ENCODE results near the gene EXOC3.

DNA sequence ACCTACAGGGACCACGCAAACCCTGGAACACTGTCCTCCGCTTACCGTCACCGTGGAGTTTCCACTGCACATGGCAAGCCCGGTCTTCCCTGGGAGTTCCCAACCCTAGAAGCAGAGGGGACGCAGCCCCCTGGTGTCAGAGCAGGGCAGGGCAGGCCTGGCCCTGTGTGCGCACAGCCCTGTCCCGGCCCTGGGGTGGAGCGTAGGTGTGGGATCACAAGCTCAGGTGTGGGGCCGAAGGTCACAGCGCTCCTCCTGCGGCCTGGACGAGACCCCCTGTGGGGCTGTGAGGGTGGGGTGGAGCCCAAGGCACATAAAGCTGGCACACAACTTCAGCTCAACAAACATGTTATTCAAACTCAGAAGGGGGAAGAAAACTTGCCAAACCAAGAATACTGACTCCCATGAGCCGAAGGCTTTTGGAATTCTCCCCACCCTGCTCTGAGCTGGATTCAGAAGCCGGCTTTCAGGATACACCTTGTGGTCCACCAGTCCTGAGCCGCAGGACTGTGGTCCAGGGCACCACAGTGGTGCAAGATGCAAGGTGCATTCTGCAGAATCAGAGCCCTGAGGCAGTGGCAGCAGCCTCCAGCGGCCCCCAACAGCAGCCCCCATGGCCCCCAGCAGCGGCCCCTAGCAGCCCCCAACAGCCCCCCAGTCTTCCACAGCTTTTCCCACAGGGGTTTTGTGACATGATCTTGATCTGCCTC lies 11.8 kb upstream of the EXOC3 start:
- TF ChIP-seq TAF1 (IDR thresholded peaks at IDR 0.05; ENCODE audit: borderline replicate concordance, insufficient read depth, low read length) (no peak), POLR2AphosphoS5 (IDR thresholded peaks at IDR 0.05; ENCODE audit: low read depth, low read length) (no peak), FOXP2 (optimal IDR thresholded peaks at IDR 0.05; ENCODE audit: borderline replicate concordance, extremely low read depth, extremely low read length, insufficient read depth) (peak; percentile 24), SIN3A (IDR thresholded peaks at IDR 0.05; ENCODE audit: borderline replicate concordance, insufficient read depth, low read length) (no peak)
- TF ChIP-seq, protein P1, sequence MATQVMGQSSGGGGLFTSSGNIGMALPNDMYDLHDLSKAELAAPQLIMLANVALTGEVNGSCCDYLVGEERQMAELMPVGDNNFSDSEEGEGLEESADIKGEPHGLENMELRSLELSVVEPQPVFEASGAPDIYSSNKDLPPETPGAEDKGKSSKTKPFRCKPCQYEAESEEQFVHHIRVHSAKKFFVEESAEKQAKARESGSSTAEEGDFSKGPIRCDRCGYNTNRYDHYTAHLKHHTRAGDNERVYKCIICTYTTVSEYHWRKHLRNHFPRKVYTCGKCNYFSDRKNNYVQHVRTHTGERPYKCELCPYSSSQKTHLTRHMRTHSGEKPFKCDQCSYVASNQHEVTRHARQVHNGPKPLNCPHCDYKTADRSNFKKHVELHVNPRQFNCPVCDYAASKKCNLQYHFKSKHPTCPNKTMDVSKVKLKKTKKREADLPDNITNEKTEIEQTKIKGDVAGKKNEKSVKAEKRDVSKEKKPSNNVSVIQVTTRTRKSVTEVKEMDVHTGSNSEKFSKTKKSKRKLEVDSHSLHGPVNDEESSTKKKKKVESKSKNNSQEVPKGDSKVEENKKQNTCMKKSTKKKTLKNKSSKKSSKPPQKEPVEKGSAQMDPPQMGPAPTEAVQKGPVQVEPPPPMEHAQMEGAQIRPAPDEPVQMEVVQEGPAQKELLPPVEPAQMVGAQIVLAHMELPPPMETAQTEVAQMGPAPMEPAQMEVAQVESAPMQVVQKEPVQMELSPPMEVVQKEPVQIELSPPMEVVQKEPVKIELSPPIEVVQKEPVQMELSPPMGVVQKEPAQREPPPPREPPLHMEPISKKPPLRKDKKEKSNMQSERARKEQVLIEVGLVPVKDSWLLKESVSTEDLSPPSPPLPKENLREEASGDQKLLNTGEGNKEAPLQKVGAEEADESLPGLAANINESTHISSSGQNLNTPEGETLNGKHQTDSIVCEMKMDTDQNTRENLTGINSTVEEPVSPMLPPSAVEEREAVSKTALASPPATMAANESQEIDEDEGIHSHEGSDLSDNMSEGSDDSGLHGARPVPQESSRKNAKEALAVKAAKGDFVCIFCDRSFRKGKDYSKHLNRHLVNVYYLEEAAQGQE (IDR thresholded peaks at IDR 0.05; ENCODE audit: insufficient read depth in 1 of 2, low read depth in 2 of 2, low read length in 2 of 2): no peak

Data from PFSK-1 (cell line).